ENCODE measurements around the gene BACE2. TPM values are rescaled to one million over a fixed set of nuclear protein-coding genes. Genes with fewer than 3 reads are reported as not detected.
A peak's percentile ranks its signal among the peaks of the same experiment; 100 is the strongest.

The BACE2 gene
- total and polyA plus RNA-seq, 4 donors: 9.2 to 36.0 (median 28.2) TPM

DNA sequence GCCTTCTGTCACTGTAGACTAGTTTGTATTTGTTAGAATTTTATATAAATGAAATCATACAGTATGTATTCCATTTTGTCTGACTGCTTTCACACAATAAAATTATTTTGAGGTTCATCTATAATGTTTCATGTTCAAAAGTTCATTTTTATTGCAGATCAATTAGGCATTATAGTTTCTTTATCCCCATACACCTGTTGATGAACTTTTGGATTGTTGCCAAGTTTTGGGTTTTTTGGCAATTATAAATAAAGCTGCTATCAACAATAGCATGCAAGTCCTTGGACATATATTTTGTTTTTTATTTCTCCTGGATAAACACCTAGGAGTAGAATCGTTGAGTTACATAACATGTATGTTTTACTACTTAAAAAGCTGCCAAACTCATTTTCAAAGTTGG, 101.6 kb downstream of the BACE2 start:
- WGBS (ENCODE audit: insufficient coverage): no CpG with 5 or more reads among the region's 1 CpG

DNA sequence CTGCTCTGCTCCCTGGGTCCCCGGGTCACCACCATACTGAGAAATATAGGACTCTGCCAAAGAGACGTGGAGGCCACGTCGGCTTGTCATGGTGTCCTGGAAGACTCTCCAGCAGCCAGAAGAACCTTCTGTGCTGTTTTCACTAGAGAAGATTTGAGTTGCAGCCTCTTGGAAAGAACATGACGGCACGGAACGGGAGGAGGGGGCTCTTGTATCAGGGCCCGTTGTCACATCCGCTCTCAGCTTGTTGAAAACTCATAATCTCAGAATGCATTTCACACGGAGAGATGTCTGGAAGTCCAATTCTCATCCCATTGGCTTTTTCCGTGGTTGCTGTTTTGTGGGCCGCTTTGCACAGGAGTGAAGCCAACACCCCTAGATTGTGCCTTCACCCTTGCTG, 109.2 kb downstream of the BACE2 start:
- WGBS (ENCODE audit: insufficient coverage): 75% methylated on average over 10 of the region's 12 CpGs
- H3K27ac ChIP-seq (ENCODE audit: low read depth, low read length): no peak overlapping the region
- peaks cover 2% of the 10 kb centered on the region for H3K36me3 ChIP-seq (ENCODE audit: control insufficient read depth, insufficient read depth, low read length)
- peak in 1 of 6 donors; percentile 81 for DNase-seq (ENCODE audit: low read depth in 4 of 6, low spot score in 6 of 6)
- peaks cover 3% of the 10 kb centered on the region for H3K4me1 ChIP-seq (ENCODE audit: control insufficient read depth, insufficient read depth, low read length)
- H3K9me3 ChIP-seq (ENCODE audit: control insufficient read depth, insufficient read depth, low read length): peaks cover 2% of the 10 kb centered on the region
- H3K27me3 ChIP-seq (ENCODE audit: control insufficient read depth, insufficient read depth, low read length): no peaks in the 10 kb centered on the region
- no peak overlapping the region for H3K4me3 ChIP-seq (ENCODE audit: low read depth, low read length)

More for the DNA sequence above, 101.6 kb downstream of the BACE2 start:
- no peak overlapping the region for H3K27ac ChIP-seq (ENCODE audit: low read depth, low read length)
- no peaks in the 10 kb centered on the region for H3K4me1 ChIP-seq (ENCODE audit: control insufficient read depth, insufficient read depth, low read length)
- no peaks in the 10 kb centered on the region for H3K36me3 ChIP-seq (ENCODE audit: control insufficient read depth, insufficient read depth, low read length)
- no peak overlapping the region for H3K4me3 ChIP-seq (ENCODE audit: low read depth, low read length)
- H3K27me3 ChIP-seq (ENCODE audit: control insufficient read depth, insufficient read depth, low read length): no peaks in the 10 kb centered on the region
- peaks cover 8% of the 10 kb centered on the region for H3K9me3 ChIP-seq (ENCODE audit: control insufficient read depth, insufficient read depth, low read length)
- DNase-seq (ENCODE audit: low read depth in 4 of 6, low spot score in 6 of 6): no peak

DNA sequence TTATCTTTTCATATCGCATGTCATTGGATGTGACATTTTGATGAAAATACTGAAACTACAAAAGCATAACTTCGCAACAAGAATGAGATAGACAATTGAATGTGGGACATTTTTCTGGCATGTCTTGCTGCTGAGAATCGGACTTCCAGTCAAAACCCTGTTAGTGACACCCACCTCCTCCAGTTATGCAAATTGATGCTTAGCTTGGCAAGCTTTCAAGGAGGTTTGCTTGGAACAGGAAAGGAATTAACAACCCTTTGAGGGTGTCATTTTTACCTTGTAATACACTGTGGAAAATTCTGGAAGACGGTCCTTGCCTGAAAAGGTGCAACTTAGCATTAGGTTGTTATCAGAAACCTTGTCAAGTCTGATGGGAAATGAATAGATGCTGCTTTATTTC, 109.9 kb downstream of the BACE2 start:
- H3K27ac ChIP-seq (ENCODE audit: low read depth, low read length): no peak overlapping the region
- DNase-seq (ENCODE audit: low read depth in 4 of 6, low spot score in 6 of 6): no peak
- H3K27me3 ChIP-seq (ENCODE audit: control insufficient read depth, insufficient read depth, low read length): no peaks in the 10 kb centered on the region
- H3K4me3 ChIP-seq (ENCODE audit: low read depth, low read length): no peak overlapping the region
- H3K4me1 ChIP-seq (ENCODE audit: control insufficient read depth, insufficient read depth, low read length): peaks cover 3% of the 10 kb centered on the region
- 40% methylated on average over 1 of the region's 4 CpGs for WGBS (ENCODE audit: insufficient coverage)
- H3K9me3 ChIP-seq (ENCODE audit: control insufficient read depth, insufficient read depth, low read length): no peaks in the 10 kb centered on the region
- peaks cover 2% of the 10 kb centered on the region for H3K36me3 ChIP-seq (ENCODE audit: control insufficient read depth, insufficient read depth, low read length)

DNA sequence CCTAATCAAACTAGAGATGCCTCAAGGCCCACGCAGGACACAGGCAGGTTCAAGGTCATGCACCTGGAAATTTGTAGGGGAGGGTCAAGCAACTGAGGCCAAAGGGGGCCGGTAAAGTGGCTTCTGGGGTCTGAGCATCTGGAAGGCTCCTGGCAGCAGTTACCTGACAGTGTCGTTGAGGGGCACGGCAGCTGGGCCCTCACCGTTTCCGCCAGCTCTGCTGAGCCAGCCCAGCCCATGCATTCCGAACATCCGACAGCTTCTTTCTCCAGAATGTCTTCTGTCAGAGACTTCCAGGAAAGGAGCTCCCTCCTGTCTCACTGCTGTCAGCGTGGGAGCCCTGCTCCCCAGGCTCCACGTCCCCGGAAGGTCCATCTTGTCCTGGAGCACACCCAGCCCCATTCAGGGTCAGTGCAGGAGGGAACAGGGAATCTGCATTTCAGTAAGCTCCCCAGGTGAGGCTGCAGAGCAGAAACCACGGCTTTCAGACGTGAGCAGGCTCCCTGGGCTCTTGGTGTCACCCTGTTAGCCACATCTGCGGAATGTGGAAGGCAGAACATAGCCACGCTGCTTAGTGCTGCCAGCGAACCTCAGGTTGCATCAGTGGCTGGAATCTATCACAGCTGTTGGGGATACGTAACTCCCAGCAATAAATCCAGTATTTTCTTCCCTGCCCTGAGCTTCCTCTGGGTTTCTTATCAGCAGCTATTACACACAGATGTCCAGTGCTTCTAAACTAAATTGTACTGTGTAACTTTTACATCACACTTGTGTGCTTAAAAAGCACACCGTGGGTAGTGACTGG, 112.4 kb downstream of the BACE2 start:
- H3K27ac ChIP-seq (ENCODE audit: low read depth, low read length): no peak overlapping the region
- peaks cover 8% of the 10 kb centered on the region for H3K4me1 ChIP-seq (ENCODE audit: control insufficient read depth, insufficient read depth, low read length)
- WGBS (ENCODE audit: insufficient coverage): 81% methylated on average over 18 of the region's 18 CpGs
- DNase-seq (ENCODE audit: low read depth in 4 of 6, low spot score in 6 of 6): no peak
- peaks cover 2% of the 10 kb centered on the region for H3K36me3 ChIP-seq (ENCODE audit: control insufficient read depth, insufficient read depth, low read length)
- no peak overlapping the region for H3K4me3 ChIP-seq (ENCODE audit: low read depth, low read length)
- H3K9me3 ChIP-seq (ENCODE audit: control insufficient read depth, insufficient read depth, low read length): no peaks in the 10 kb centered on the region
- H3K27me3 ChIP-seq (ENCODE audit: control insufficient read depth, insufficient read depth, low read length): no peaks in the 10 kb centered on the region

DNA sequence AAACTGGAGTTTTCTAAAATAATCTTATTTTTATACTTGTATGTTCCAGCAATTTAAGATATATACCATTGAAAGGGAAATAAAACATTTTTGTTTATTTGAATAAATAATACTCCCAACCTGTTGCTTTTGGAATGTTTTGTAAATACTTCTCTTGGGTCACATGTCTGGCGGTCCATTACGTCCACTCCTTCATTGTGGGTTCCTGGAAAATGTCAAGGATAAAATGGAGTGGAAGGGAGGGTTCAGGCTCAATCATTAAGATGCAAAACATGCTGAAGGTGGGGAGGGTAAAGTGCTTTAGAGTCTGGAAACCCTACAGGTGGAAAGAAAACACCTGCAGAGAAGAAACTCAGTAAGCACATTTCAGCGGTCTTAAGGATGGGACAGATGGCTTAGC, 114.5 kb downstream of the BACE2 start:
- H3K27me3 ChIP-seq (ENCODE audit: control insufficient read depth, insufficient read depth, low read length): no peaks in the 10 kb centered on the region
- no peak for DNase-seq (ENCODE audit: low read depth in 4 of 6, low spot score in 6 of 6)
- 55% methylated on average over 2 of the region's 3 CpGs for WGBS (ENCODE audit: insufficient coverage)
- H3K36me3 ChIP-seq (ENCODE audit: control insufficient read depth, insufficient read depth, low read length): no peaks in the 10 kb centered on the region
- peaks cover 8% of the 10 kb centered on the region for H3K4me1 ChIP-seq (ENCODE audit: control insufficient read depth, insufficient read depth, low read length)
- no peak overlapping the region for H3K27ac ChIP-seq (ENCODE audit: low read depth, low read length)
- H3K4me3 ChIP-seq (ENCODE audit: low read depth, low read length): no peak overlapping the region
- H3K9me3 ChIP-seq (ENCODE audit: control insufficient read depth, insufficient read depth, low read length): no peaks in the 10 kb centered on the region

DNA sequence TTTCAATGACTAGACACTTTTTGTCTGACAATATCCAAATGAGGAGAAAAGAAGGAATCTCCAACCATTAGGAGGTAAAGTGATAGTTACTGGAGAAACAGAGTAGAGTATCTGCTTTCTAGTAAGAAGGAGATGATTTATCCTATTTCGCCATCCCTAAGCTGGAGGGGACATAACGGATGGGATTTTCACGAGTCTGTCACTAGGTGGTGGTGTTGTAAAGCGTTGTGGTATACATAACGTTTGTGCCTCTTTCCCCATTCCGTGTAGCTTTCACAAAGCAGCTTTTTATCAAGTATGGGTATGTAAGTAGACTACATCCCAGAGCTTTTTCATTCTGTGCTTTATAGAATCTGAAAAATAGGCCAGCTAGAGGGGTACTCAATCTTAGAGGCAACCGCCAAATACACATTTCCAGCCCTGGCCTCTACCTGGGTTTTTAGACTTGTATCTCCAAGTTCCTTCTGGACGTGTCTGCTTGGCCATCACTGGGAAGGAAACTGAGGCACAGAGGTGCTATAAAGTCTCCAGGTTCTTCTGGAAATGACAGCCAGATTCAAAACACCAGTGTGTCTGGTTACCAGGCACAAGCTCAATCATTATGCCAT, 115.4 kb downstream of the BACE2 start:
- Histone ChIP-seq H3K9me3 (ENCODE audit: control insufficient read depth, insufficient read depth, low read length) (no peaks in the 10 kb centered on the region), H3K27ac (ENCODE audit: low read depth, low read length) (peak overlapping the region; percentile 6), H3K4me1 (ENCODE audit: control insufficient read depth, insufficient read depth, low read length) (peaks cover 8% of the 10 kb centered on the region), H3K27me3 (ENCODE audit: control insufficient read depth, insufficient read depth, low read length) (no peaks in the 10 kb centered on the region), H3K36me3 (ENCODE audit: control insufficient read depth, insufficient read depth, low read length) (no peaks in the 10 kb centered on the region), H3K4me3 (ENCODE audit: low read depth, low read length) (no peak overlapping the region)
- WGBS (ENCODE audit: insufficient coverage): 75% methylated on average over 2 of the region's 8 CpGs
- DNase-seq (ENCODE audit: low read depth in 4 of 6, low spot score in 6 of 6): peak; percentile 57 to 96 (median 70)

DNA sequence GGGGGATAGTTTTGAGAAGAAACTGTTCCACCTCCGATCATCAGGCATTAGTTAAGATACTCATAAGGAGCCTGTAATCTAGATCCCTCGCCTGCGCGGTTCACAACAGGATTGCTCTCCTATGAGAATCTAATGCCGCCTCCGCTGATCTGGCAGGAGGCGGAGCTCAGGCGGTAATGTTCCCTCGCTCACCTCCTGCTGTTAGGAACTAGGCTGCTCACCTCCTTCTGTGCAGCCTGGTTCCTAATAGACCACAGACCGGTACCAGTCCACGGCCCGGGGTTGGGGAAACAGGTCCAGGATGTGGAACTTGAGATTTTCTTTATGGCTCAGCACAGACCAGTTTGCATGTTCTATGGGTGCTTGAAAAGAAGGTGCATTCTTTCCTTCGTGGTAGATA, 121.5 kb downstream of the BACE2 start:
- 78% methylated on average over 11 of the region's 13 CpGs for WGBS (ENCODE audit: insufficient coverage)

DNA sequence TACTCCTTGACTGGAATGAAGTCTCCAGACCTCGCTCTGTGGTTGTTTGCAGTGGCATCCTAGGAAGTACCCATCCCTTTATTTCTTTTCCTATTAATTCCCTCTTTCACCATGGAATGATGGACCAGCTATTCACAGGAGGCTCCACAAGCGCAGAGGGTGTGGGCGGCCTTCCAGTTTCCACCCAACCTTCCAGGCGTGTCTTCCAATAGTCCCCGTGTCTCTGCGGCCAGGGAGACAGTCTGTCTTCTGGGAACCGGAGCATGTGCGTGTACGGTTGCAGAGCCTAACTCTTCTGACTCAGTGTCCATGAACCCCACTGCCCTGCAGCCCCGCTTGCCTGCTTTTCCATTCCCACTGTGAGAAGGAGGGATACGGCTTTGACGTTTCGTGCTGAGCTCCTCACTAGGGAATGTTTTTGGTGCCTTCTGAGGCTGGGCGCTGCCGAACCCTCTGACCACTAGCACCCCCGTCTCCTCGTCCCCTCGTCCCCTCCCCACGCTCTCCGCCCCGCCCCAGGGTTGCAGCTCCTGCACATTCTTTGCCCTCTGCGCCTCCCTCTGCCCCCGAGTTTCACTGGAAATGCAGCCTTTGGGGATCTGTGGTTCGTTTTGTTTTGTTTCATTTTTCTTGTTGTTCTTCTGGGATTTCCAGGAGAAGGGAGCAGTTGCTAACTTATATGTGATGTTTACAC, 122.3 kb downstream of the BACE2 start:
- peaks cover 2% of the 10 kb centered on the region for H3K27me3 ChIP-seq (ENCODE audit: control insufficient read depth, insufficient read depth, low read length)
- no peak overlapping the region for H3K27ac ChIP-seq (ENCODE audit: low read depth, low read length)
- H3K4me1 ChIP-seq (ENCODE audit: control insufficient read depth, insufficient read depth, low read length): no peaks in the 10 kb centered on the region
- H3K36me3 ChIP-seq (ENCODE audit: control insufficient read depth, insufficient read depth, low read length): no peaks in the 10 kb centered on the region
- DNase-seq (ENCODE audit: low read depth in 4 of 6, low spot score in 6 of 6): no peak
- no peaks in the 10 kb centered on the region for H3K9me3 ChIP-seq (ENCODE audit: control insufficient read depth, insufficient read depth, low read length)
- 81% methylated on average over 4 of the region's 24 CpGs for WGBS (ENCODE audit: insufficient coverage)
- no peak overlapping the region for H3K4me3 ChIP-seq (ENCODE audit: low read depth, low read length)

More for the DNA sequence above, 121.5 kb downstream of the BACE2 start:
- peaks cover 1% of the 10 kb centered on the region for H3K4me1 ChIP-seq (ENCODE audit: control insufficient read depth, insufficient read depth, low read length)
- H3K4me3 ChIP-seq (ENCODE audit: low read depth, low read length): no peak overlapping the region
- H3K36me3 ChIP-seq (ENCODE audit: control insufficient read depth, insufficient read depth, low read length): no peaks in the 10 kb centered on the region
- H3K27ac ChIP-seq (ENCODE audit: low read depth, low read length): no peak overlapping the region
- H3K27me3 ChIP-seq (ENCODE audit: control insufficient read depth, insufficient read depth, low read length): peaks cover 2% of the 10 kb centered on the region
- no peak for DNase-seq (ENCODE audit: low read depth in 4 of 6, low spot score in 6 of 6)
- no peaks in the 10 kb centered on the region for H3K9me3 ChIP-seq (ENCODE audit: control insufficient read depth, insufficient read depth, low read length)

DNA sequence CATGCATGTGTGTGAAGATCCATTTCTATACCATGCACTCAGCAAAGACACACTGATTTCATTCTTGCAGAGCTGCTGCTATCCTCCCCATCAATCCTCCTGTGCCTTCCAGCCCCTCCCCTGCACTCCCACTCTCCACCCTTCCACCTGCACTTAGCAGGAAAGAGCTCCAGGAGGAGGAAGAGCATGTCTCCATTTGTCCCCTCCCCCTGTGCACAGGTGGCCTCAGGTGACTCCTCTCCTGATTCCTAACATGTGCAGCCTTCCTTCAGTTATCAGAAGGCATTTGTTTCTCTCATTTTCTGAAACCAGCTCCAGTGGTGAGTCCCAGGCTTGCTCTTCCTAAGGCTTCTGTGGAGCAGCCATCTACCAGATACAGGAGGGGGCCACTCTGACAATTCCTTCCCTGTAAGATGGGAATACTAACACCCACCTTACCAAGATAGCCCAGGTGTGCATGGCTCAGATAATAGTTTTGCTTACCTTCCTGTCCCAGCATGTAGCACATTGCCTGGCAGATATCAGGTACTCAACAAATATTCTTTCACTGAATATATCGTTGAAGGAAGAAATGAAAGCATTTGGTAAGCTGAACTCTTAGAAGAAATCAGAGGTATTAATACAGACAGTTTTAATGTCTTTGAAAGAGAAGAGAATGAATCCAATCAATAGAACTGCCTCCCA, 126.7 kb downstream of the BACE2 start:
- no peak for DNase-seq (ENCODE audit: low read depth in 4 of 6, low spot score in 6 of 6)
- Histone ChIP-seq H3K4me3 (ENCODE audit: low read depth, low read length) (no peak overlapping the region), H3K27ac (ENCODE audit: low read depth, low read length) (no peak overlapping the region), H3K36me3 (ENCODE audit: control insufficient read depth, insufficient read depth, low read length) (no peaks in the 10 kb centered on the region), H3K9me3 (ENCODE audit: control insufficient read depth, insufficient read depth, low read length) (no peaks in the 10 kb centered on the region), H3K27me3 (ENCODE audit: control insufficient read depth, insufficient read depth, low read length) (peaks cover 2% of the 10 kb centered on the region), H3K4me1 (ENCODE audit: control insufficient read depth, insufficient read depth, low read length) (no peaks in the 10 kb centered on the region)
- no CpG with 5 or more reads among the region's 1 CpG for WGBS (ENCODE audit: insufficient coverage)
